ENCODE measurements around the gene CHD6.

CHD6 gene

GRCh38 chr20:41418739-41419293 lies 199.4 kb downstream of the CHD6 start:
- DNase-seq = no peak

GRCh38 chr20:41418031-41418430 lies 200.1 kb downstream of the CHD6 start:
- no peak for DNase-seq

GRCh38 chr20:41415191-41415590 lies 203.0 kb downstream of the CHD6 start:
- no peak for DNase-seq

GRCh38 chr20:41413169-41413568 lies 205.0 kb downstream of the CHD6 start:
- DNase-seq = no peak

- no peak for DNase-seq
Observed at GRCh38 chr20:41412324-41413120, 205.7 kb downstream of the CHD6 start.

GRCh38 chr20:41411391-41411847 lies 206.8 kb downstream of the CHD6 start:
- peak; percentile 25 for DNase-seq

- DNase-seq = no peak
Observed at GRCh38 chr20:41408986-41409385, 209.2 kb downstream of the CHD6 start.

- DNase-seq = peak; percentile 26
Observed at GRCh38 chr20:41408156-41408794, 209.9 kb downstream of the CHD6 start.

- DNase-seq = no peak
Observed at GRCh38 chr20:41407607-41408006, 210.6 kb downstream of the CHD6 start.

GRCh38 chr20:41406896-41407444 lies 211.2 kb downstream of the CHD6 start:
- DNase-seq = no peak

GRCh38 chr20:41406353-41406752 lies 211.8 kb downstream of the CHD6 start:
- no peak for DNase-seq

GRCh38 chr20:41405436-41405835 lies 212.7 kb downstream of the CHD6 start:
- no peak for DNase-seq

- no peak for DNase-seq
Observed at GRCh38 chr20:41403604-41404003, 214.6 kb downstream of the CHD6 start.

GRCh38 chr20:41398408-41398807 lies 219.8 kb downstream of the CHD6 start:
- no peak for DNase-seq

- no peak for DNase-seq
Observed at GRCh38 chr20:41395667-41396664, 222.2 kb downstream of the CHD6 start.

GRCh38 chr20:41394931-41395666 lies 223.1 kb downstream of the CHD6 start:
- no peak for DNase-seq

- no peak for DNase-seq
Observed at GRCh38 chr20:41394081-41394480, 224.1 kb downstream of the CHD6 start.

- no peak for DNase-seq
Observed at GRCh38 chr20:41393705-41394066, 224.5 kb downstream of the CHD6 start.

- no peak for DNase-seq
Observed at GRCh38 chr20:41392871-41393704, 225.1 kb downstream of the CHD6 start.

GRCh38 chr20:41392295-41392694 lies 225.9 kb downstream of the CHD6 start:
- no peak for DNase-seq

- DNase-seq = no peak
Observed at GRCh38 chr20:41391587-41392001, 226.6 kb downstream of the CHD6 start.
